Limb (tissue), 2 donors: Measurements from ENCODE around the gene FMN2.

ENCODE experiments used
- DNase-seq, 2 donors: peaks; one replicate each; pipeline ENCODE4 v3.0.0-alpha.2; 2016; ENCODE audit errors: extremely low spot score in 2 of 2

The FMN2 gene

DNA sequence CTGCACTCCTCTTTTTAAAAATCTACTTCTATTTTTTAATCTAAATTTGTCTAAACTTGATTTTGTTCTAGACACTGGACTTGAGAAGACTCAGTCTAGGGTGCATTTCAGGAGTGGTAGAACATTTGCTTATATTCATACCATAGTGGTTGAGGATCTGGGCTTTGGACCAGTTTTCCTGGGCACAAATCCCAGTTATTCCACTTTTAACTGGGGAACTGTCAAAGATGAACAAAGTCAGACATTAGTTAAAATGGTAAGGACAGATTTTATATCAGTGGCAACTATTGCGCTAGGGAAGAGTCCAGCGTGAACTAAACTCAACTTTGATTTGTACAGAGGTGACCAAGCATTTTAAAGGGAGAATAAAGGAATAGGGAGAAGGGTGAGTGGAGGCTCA, 102.4 kb downstream of the FMN2 start:
- DNase-seq, result no peak

- DNase-seq, result no peak
These were observed 106.7 kb downstream of the FMN2 start for GRCh38 chr1:240198376-240198775.

DNA sequence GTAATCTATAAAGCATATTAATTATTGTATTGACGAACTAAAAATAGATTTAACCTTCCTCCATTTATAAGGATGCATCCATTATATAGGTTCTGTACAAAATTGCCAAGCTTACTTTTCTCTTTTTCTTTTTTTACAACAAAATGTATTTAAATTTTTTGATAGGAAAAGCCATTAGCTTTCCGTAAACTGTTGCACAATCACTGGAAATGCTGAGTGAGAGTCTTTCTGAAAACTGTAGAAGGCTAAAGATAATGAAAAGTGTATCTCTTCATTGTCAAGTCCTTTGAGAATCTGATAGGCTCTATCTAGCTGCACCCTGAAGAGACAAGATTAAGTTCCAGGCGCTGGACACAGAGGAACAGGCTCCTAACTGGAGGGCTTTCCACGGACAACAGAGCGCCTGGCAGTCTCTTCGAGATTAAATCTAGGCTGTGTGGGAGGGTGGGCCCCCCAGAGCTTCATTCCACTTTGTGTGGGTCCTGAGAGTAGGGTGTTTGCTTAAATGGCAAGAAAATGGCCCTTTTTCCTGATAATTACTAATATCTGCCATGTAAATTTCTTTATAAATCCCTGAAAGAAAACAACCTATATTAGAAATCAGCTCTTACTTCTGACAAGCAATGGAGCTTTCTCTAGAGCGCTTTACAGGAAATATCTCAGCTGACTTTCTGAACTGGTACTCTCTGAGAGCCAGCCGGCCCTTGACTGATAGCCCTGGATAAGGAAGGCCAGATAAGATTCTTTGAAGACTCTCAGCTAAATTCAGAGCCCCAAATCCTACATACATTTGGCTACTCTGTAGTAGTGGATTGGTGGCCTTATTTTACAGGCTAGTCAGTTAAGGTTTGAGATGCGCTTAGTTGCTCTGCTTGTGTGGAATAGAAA, 108.3 kb downstream of the FMN2 start:
- no peak for DNase-seq

DNA sequence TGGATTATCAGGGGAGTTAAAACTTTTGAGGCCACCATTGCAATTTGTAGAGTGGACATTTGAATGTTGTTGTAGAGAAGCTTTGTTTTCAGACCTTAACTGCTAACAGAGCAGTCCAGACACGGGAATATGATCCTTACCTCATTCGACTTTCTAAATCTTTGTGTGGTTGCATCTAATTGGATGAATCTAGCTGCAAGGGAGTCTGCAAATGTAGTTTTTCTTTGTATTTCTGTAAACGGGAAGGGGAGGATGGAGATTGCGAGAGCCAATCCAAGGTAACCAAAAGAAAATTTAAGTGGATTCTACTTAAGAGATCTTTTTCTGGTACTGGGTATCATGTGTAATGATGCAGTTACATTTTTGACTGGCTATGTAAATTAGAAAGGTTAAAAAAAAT, 110.2 kb downstream of the FMN2 start:
- DNase-seq, result no peak

- DNase-seq, result no peak
These were observed 115.5 kb downstream of the FMN2 start for GRCh38 chr1:240207073-240207709.

GRCh38 chr1:240210026-240210425, 118.3 kb downstream of the FMN2 start:
- no peak for DNase-seq

- no peak for DNase-seq
These were observed 120.9 kb downstream of the FMN2 start for GRCh38 chr1:240212556-240212955.

- DNase-seq, result no peak
These were observed 125.7 kb downstream of the FMN2 start for GRCh38 chr1:240217403-240217802.

GRCh38 chr1:240219104-240219503, 127.4 kb downstream of the FMN2 start:
- DNase-seq, result no peak

- DNase-seq, result no peak
These were observed 134.4 kb downstream of the FMN2 start for GRCh38 chr1:240226102-240226501.

DNA sequence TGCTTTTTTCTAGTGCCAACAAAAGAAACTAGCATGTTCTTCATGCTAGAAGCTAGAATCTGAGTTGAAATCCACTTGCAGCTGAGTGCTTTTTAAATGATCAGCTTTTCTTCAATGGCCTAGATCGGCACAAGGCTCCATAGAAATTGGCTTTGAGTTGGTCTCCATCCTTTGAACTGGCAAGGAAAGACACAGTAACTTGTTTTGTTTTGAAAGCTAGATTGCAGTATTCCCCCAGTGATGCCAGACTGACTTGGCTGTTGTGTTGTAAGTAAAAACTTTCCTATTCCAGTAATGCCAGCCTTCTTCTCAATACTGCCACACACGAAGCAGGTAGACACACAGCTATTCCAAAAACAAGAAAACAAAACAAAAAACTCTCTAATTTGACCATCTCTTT, 139.1 kb downstream of the FMN2 start:
- no peak for DNase-seq

- DNase-seq, result no peak
These were observed 140.8 kb downstream of the FMN2 start for GRCh38 chr1:240232530-240232929.

GRCh38 chr1:240234485-240235210, 143.0 kb downstream of the FMN2 start:
- no peak for DNase-seq

DNA sequence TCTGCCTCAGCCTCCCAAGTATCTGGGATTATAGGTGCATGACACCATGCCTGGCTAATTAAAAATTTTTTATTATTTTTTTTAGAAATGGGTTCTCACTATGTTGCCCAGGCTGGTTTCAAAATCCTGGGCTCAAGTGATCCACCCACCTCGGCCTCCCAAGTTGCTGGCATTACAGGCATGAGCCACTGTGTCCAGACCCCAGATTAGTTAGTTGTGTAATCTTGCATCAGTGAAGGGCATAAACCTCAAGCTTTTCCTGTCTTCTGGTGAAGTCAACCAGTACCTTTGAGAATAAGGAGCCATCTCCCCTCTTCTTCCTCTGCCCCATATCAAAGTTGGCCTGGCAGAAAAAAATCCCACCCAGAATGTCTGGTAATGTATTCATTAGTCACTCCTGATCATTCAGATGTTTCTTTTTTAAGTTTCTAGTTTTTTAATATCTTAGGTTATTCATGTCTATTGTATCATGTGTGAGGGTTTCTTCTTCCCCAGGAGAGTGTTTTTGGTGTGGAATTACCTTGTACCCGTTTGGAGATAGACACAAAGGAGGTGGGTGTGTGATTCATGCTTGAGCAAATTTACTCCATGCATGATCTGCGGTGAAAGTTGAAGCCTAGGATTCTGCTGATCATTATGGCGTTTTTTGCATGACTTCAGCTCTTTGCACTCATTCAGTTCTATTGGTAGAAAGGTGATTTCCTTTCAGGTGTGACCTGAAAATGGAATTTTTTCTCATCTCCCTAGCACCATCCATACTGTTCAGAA, 144.0 kb downstream of the FMN2 start:
- no peak for DNase-seq

DNA sequence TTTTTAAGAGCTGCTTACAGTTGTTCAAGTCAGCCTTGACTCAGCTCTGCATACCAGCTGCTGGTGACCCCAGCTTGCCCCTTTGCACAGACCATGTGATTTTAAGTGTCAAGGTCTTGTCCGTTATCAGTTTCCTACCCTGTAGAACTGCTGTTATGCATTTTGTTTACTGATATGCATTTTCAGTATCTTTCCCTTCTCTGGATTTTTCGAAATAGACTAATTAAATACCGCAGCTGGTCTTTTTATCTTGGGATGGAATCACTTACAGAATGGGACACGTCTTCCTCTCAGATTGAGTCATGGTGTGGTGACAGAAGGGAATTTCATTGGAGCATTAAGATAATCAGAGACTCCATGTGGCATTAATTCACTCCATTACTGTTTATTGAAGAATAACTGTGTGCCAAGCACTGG, 145.6 kb downstream of the FMN2 start:
- DNase-seq, result no peak

- no peak for DNase-seq
These were observed 147.6 kb downstream of the FMN2 start for GRCh38 chr1:240239309-240239708.

DNA sequence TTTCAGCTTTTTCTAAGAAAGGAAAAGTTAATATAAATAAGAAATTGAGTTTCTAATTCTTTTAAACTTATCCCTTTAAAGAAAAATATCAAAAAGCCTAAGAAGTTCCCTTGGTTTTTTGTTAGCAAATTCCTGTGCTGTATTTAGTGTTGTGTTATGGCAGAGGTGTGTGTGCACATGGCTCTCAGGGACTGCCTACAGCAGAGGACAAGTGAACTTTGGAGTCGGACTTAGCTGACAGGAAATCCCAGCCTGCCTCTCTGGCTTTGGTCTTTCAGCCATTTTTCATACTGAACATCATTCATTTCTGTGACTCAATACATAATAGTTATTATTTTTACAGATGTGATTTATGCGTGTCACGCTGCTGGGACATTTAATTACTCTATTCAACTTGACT, 149.6 kb downstream of the FMN2 start:
- DNase-seq, result no peak

- DNase-seq, result no peak
These were observed 151.0 kb downstream of the FMN2 start for GRCh38 chr1:240242601-240243144.

- DNase-seq, result no peak
These were observed 153.4 kb downstream of the FMN2 start for GRCh38 chr1:240244968-240245628.

- DNase-seq, result no peak
These were observed 153.9 kb downstream of the FMN2 start for GRCh38 chr1:240245629-240246020.

- DNase-seq, result no peak
These were observed 156.2 kb downstream of the FMN2 start for GRCh38 chr1:240247899-240248298.
